ENCODE measurements around the gene CCDC188. TPM values are rescaled to one million over a fixed set of nuclear protein-coding genes. Genes with fewer than 3 reads are reported as not detected.

CCDC188 gene
- total RNA-seq, 2 experiments from 2014 or later = not detected

DNA sequence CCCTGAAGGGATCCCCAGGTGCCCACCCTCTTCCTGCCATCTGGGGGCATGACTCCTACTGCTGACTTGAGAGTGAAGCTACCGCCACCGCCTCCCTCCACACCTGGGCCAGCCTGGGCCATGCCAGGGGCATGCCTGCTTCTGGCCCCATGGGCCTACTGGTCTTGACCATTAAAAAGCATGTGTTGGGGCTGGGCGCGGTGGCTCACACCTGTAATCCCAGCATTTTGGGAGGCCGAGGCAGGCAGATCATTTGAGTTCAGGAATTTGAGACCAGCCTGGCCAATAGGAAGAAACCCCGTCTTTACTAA, 37.7 kb upstream of the CCDC188 start:
- Histone ChIP-seq H3K36me3 (ENCODE audit: insufficient read depth, low read length) (no peaks in the 10 kb centered on the region), H3K27me3 (ENCODE audit: control insufficient read depth in 1 of 2, insufficient read depth in 2 of 2, low read length in 2 of 2) (no peaks in the 10 kb centered on the region), H3K9me3 (ENCODE audit: control insufficient read depth in 1 of 2, insufficient read depth in 1 of 2, low read length in 2 of 2) (no peaks in the 10 kb centered on the region), H3K4me3 (ENCODE audit: low read length) (no peak overlapping the region), H3K4me1 (ENCODE audit: insufficient read depth, low read length) (no peaks in the 10 kb centered on the region), H3K27ac (ENCODE audit: low read depth in 1 of 2, low read length in 2 of 2) (no peak overlapping the region)
- no peak for ATAC-seq (ENCODE audit: poor library complexity)
- intact Hi-C loops (cut with DNase I, micrococcal nuclease) = no loop called here
- Mint-ChIP-seq H3K36me3 (ENCODE audit: low read depth) (no peaks in the 10 kb centered on the region), H3K9me3 (no peaks in the 10 kb centered on the region), H3K4me1 (ENCODE audit: low read depth) (no peaks in the 10 kb centered on the region), H3K27ac (no peak overlapping the region), H3K4me3 (no peak overlapping the region), H3K27me3 (no peaks in the 10 kb centered on the region)
- TF ChIP-seq, protein P1, sequence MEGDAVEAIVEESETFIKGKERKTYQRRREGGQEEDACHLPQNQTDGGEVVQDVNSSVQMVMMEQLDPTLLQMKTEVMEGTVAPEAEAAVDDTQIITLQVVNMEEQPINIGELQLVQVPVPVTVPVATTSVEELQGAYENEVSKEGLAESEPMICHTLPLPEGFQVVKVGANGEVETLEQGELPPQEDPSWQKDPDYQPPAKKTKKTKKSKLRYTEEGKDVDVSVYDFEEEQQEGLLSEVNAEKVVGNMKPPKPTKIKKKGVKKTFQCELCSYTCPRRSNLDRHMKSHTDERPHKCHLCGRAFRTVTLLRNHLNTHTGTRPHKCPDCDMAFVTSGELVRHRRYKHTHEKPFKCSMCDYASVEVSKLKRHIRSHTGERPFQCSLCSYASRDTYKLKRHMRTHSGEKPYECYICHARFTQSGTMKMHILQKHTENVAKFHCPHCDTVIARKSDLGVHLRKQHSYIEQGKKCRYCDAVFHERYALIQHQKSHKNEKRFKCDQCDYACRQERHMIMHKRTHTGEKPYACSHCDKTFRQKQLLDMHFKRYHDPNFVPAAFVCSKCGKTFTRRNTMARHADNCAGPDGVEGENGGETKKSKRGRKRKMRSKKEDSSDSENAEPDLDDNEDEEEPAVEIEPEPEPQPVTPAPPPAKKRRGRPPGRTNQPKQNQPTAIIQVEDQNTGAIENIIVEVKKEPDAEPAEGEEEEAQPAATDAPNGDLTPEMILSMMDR (IDR thresholded peaks at IDR 0.05) = no peak
- ChIA-PET CTCF (no interaction called here), POLR2A (no interaction called here)
- no peak for DNase-seq

DNA sequence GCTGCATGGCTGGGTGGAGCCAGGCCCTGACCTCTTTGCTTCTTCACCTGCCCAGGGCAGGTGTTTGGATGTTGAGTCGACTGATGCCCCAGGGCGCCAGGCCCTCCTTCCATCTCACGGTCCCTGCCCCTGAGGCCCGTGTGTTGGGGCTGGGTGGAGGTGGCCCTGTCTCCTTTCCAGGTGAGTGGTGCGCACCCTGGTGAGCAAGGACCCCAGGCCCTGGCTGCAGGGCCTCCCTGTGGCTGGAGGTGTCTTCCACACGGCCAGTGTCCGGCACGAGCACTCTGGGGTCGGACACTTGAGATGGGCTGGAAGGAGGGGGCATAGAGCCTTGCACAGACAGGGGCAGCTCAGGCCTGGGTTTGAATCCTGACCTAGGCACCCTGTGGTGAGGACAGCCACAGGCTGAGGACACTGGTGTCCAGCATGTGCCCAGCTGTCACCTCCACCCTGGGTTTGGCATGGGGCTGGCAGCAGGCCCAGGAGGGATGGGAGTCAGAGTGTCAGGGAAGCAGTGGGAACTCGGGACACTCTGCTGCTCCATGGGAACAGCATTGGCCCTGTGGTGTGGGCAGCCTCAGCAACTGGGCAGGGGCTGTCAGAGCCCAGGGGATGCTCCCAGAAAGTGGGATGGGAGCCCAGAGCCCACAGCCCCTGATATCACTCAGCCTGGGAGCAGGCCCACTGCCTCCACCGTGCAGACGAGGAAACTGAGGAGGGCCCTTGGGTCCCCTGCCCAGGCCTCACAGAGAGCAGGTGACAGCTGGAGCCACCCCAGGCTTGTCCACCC, 37.1 kb upstream of the CCDC188 start:
- intact Hi-C loops (cut with DNase I, micrococcal nuclease) = no loop called here
- DNase-seq (no peak), ATAC-seq (ENCODE audit: poor library complexity) (no peak)
- Histone ChIP-seq H3K36me3 (ENCODE audit: insufficient read depth, low read length) (no peaks in the 10 kb centered on the region), H3K9me3 (ENCODE audit: control insufficient read depth in 1 of 2, insufficient read depth in 1 of 2, low read length in 2 of 2) (no peaks in the 10 kb centered on the region), H3K27me3 (ENCODE audit: control insufficient read depth in 1 of 2, insufficient read depth in 2 of 2, low read length in 2 of 2) (no peaks in the 10 kb centered on the region), H3K4me1 (ENCODE audit: insufficient read depth, low read length) (no peaks in the 10 kb centered on the region), H3K27ac (ENCODE audit: low read depth in 1 of 2, low read length in 2 of 2) (no peak overlapping the region), H3K4me3 (ENCODE audit: low read length) (no peak overlapping the region)
- no peaks in the 10 kb centered on the region for H3K36me3 Mint-ChIP-seq (ENCODE audit: low read depth)
- no peaks in the 10 kb centered on the region for H3K9me3 Mint-ChIP-seq
- H3K27me3 Mint-ChIP-seq = no peaks in the 10 kb centered on the region
- no peak overlapping the region for H3K4me3 Mint-ChIP-seq
- H3K27ac Mint-ChIP-seq = no peak overlapping the region
- ChIA-PET CTCF (no interaction called here), POLR2A (no interaction called here)
- TF ChIP-seq, protein P1 (IDR thresholded peaks at IDR 0.05) = no peak
- no peaks in the 10 kb centered on the region for H3K4me1 Mint-ChIP-seq (ENCODE audit: low read depth)

DNA sequence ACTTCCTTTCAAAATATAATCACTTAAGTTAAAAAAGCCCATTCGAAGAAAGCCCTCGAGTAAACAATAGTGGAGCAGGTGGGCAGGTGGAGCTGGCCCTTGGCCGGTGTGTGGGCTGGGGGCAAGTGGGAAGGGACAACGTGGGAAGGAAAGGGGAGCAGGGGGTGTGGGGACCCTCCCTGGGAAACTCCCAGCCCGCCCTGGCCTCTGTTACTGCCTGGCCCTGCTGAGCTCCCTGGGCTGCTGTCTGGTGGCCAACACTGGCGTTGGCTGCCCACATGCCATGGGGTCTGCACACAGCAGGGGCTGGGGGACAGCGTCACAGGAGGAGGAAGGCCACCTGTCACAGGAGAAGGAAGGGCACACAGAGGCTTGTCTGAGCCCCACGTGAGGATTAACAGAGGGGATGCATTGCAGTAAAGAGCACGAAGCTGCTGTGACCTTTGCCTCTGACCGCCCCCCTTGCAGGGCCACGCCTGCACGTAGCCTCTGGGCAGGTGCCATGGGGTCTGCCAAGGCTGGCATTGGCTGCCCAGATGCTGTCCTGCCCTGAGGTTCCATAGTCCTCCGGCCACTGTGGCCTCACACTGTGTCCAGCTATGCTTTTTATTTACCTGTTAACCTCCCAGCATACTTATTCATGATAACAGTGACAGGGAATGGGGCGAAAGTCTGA, 36.2 kb upstream of the CCDC188 start:
- ChIA-PET CTCF (no interaction called here), POLR2A (no interaction called here)
- H3K27ac Mint-ChIP-seq = no peak overlapping the region
- no peak for ATAC-seq (ENCODE audit: poor library complexity)
- H3K27me3 ChIP-seq (ENCODE audit: control insufficient read depth in 1 of 2, insufficient read depth in 2 of 2, low read length in 2 of 2) = no peaks in the 10 kb centered on the region
- no peaks in the 10 kb centered on the region for H3K27me3 Mint-ChIP-seq
- no peaks in the 10 kb centered on the region for H3K36me3 ChIP-seq (ENCODE audit: insufficient read depth, low read length)
- intact Hi-C loops (cut with DNase I, micrococcal nuclease) = no loop called here
- H3K4me3 ChIP-seq (ENCODE audit: low read length) = no peak overlapping the region
- no peaks in the 10 kb centered on the region for H3K36me3 Mint-ChIP-seq (ENCODE audit: low read depth)
- H3K9me3 Mint-ChIP-seq = no peaks in the 10 kb centered on the region
- no peaks in the 10 kb centered on the region for H3K4me1 ChIP-seq (ENCODE audit: insufficient read depth, low read length)
- no peak overlapping the region for H3K27ac ChIP-seq (ENCODE audit: low read depth in 1 of 2, low read length in 2 of 2)
- no peak for DNase-seq
- no peaks in the 10 kb centered on the region for H3K4me1 Mint-ChIP-seq (ENCODE audit: low read depth)
- TF ChIP-seq, protein P1 (IDR thresholded peaks at IDR 0.05) = no peak
- H3K4me3 Mint-ChIP-seq = no peak overlapping the region
- no peaks in the 10 kb centered on the region for H3K9me3 ChIP-seq (ENCODE audit: control insufficient read depth in 1 of 2, insufficient read depth in 1 of 2, low read length in 2 of 2)

Data from CD4-positive, alpha-beta T cell (primary cell).